ENCODE results near the gene MDC1. TPM values are rescaled to one million over a fixed set of nuclear protein-coding genes. Genes with fewer than 3 reads are reported as not detected.

The MDC1 gene
- total RNA-seq, 1 experiment from 2014 or later: 77.6 TPM

- Histone ChIP-seq H2AK5ac (ENCODE audit: insufficient read length, low read length) (no peak overlapping the region), H3K23ac (ENCODE audit: insufficient read length, low read depth, low read length) (no peak overlapping the region), H2BK5ac (ENCODE audit: insufficient read length, low read length) (no peak overlapping the region), H3K18ac (ENCODE audit: insufficient read length, low read depth, low read length) (no peak overlapping the region), H3K4ac (ENCODE audit: low read depth, low read length) (no peak overlapping the region), H3K4me2 (ENCODE audit: insufficient read depth, insufficient read length, low read length) (peak overlapping the region; percentile 89), H2BK120ac (ENCODE audit: low read depth, low read length, poor library complexity, severe bottlenecking) (no peak overlapping the region), H3K27ac (ENCODE audit: insufficient read length, low read depth, low read length) (no peak overlapping the region), H3K27me3 (ENCODE audit: insufficient read depth, low read length) (no peaks in the 10 kb centered on the region), H3K79me2 (ENCODE audit: insufficient read depth, low read length) (peaks cover 2% of the 10 kb centered on the region; the same call in 1 of the 2 replicates), H4K5ac (ENCODE audit: insufficient read length, low read depth, low read length) (no peak overlapping the region), H2BK12ac (ENCODE audit: insufficient read length, low read depth, low read length) (no peak overlapping the region), H3K23me2 (ENCODE audit: insufficient read length, low read depth, low read length, poor library complexity, severe bottlenecking) (peaks cover 29% of the 10 kb centered on the region), H3K79me1 (ENCODE audit: insufficient read depth, low read depth, low read length, poor library complexity, severe bottlenecking) (no peaks in the 10 kb centered on the region), H3T11ph (ENCODE audit: low read length) (no peak overlapping the region), H2BK20ac (ENCODE audit: low read depth, low read length, poor library complexity, severe bottlenecking) (no peak overlapping the region), H3K4me1 (ENCODE audit: insufficient read depth, low read length) (peaks cover 3% of the 10 kb centered on the region; the same call in 1 of the 2 replicates), H4K8ac (replicated peaks; ENCODE audit: insufficient read length, low read depth, low read length) (no peak overlapping the region), H3K9ac (ENCODE audit: extremely low read depth, insufficient read length, low read length) (peak overlapping the region; percentile 54), H2BK15ac (ENCODE audit: low read depth, low read length) (no peak overlapping the region), H3K14ac (ENCODE audit: insufficient read depth, low read length) (no peak overlapping the region), H4K20me1 (ENCODE audit: control insufficient read depth, insufficient read depth, insufficient read length) (no peaks in the 10 kb centered on the region), H2AFZ (ENCODE audit: low read length) (no peak overlapping the region), H4K91ac (ENCODE audit: insufficient read length, low read depth, low read length) (no peak overlapping the region), H3K56ac (ENCODE audit: insufficient read length, low read depth, low read length) (no peak overlapping the region), H3K9me3 (ENCODE audit: control insufficient read depth, low read depth, low read length) (no peaks in the 10 kb centered on the region)
- Mint-ChIP-seq H3K27ac (peak overlapping the region; percentile 77 to 90 (median 88); a peak in 6 of 7 replicates), H3K27me3 (ENCODE audit: low read depth) (peaks cover 3% of the 10 kb centered on the region; the same call in 1 of the 2 replicates), H3K4me1 (peaks cover 46 to 49% of the 10 kb centered on the region in 2 experiments), H3K36me3 (ENCODE audit: insufficient read depth in 1 of 3, low read depth in 3 of 3) (peaks cover 4 to 19% (median 14%) of the 10 kb centered on the region in 3 experiments; a peak in 5 of 7 replicates), H3K4me3 (peak overlapping the region; percentile 88 to 90), H3K9me3 (no peaks in the 10 kb centered on the region)
- no CpG with 5 or more reads among the region's 4 CpGs for WGBS (ENCODE audit: extremely low coverage, insufficient read length, low lambda C conversion rate)
- no peak for DNase-seq
- no peak for TF ChIP-seq CTCF (conservative IDR thresholded peaks at IDR 0.05)
Measured at GRCh38 chr6:30689985-30690384, 27.1 kb downstream of the MDC1 start.

Measured in H9 (cell line).